MM.1S (cell line): ENCODE results near the gene LPCAT4.
"Not testable (repeated sequence)": the region's sequence is repeated elsewhere in the genome, so short reads cannot be mapped to it uniquely, and the experiment has no call there.

Experiments used
- DNase-seq: peaks from one replicate; pipeline ENCODE4 v3.0.0-alpha.2; 2015
- H2AFZ ChIP-seq: fragments of 300-600 bp; sonication (generic); 2 replicates; pipeline ENCODE4 v1.6.0; 2016; ENCODE audit warnings: antibody characterized with exemption, low read length
- H3F3A ChIP-seq: fragments of 300-600 bp; sonication (generic); 2 replicates; pipeline ENCODE4 v1.6.1; 2016; ENCODE audit warnings: mild to moderate bottlenecking, antibody characterized with exemption, low read length, moderate library complexity, mixed read lengths; ENCODE audit not compliant: insufficient read depth
- H3K27ac ChIP-seq: fragments of 300-600 bp; sonication (generic); 2 replicates; pipeline ENCODE4 v1.5.1; 2016; ENCODE audit warnings: mild to moderate bottlenecking, low read length
- H3K27me3 ChIP-seq: fragments of 300-600 bp; sonication (generic); replicated peaks from 2 replicates; pipeline ENCODE4 v1.6.0; 2016; ENCODE audit warnings: low read length; ENCODE audit not compliant: insufficient read depth
- H3K36me3 ChIP-seq: fragments of 300-600 bp; sonication (generic); replicated peaks from 2 replicates; pipeline ENCODE4 v1.6.1; 2016; ENCODE audit warnings: mild to moderate bottlenecking, low read length, mixed read lengths; ENCODE audit not compliant: insufficient read depth
- H3K4me1 ChIP-seq: fragments of 300-600 bp; sonication (generic); 2 replicates; pipeline ENCODE4 v1.6.1; 2016; ENCODE audit warnings: low read length, mixed read lengths
- H3K4me2 ChIP-seq: fragments of 300-600 bp; sonication (generic); 2 replicates; pipeline ENCODE4 v1.6.0; 2016; ENCODE audit warnings: low read depth, low read length
- H3K4me3 ChIP-seq: fragments of 300-600 bp; sonication (generic); 2 replicates; pipeline ENCODE4 v1.5.1; 2016; ENCODE audit warnings: low read length, mixed read lengths
- H3K79me2 ChIP-seq: fragments of 300-600 bp; sonication (generic); 2 replicates; pipeline ENCODE4 v1.6.1; 2016; ENCODE audit warnings: mixed run types, low read length, mixed read lengths
- H3K9ac ChIP-seq: fragments of 300-600 bp; sonication (generic); 2 replicates; pipeline ENCODE4 v1.6.1; 2016; ENCODE audit warnings: low read length, mixed read lengths
- H3K9me2 ChIP-seq: fragments of 300-600 bp; sonication (generic); replicated peaks from 2 replicates; pipeline ENCODE4 v1.6.1; 2016; ENCODE audit warnings: mild to moderate bottlenecking, low read length, mixed read lengths; ENCODE audit not compliant: insufficient read depth
- H3K9me3 ChIP-seq: fragments of 300-600 bp; sonication (generic); replicated peaks from 2 replicates; pipeline ENCODE4 v1.6.1; 2016; ENCODE audit warnings: mild to moderate bottlenecking, low read length, mixed read lengths; ENCODE audit not compliant: insufficient read depth
- H4K20me1 ChIP-seq: fragments of 300-600 bp; sonication (generic); 2 replicates; pipeline ENCODE4 v1.6.1; 2016; ENCODE audit warnings: mild to moderate bottlenecking, low read length, moderate library complexity, mixed read lengths; ENCODE audit not compliant: insufficient read depth
- CTCF ChIP-seq: fragments of 300-600 bp; sonication (generic); IDR thresholded peaks from 2 replicates; pipeline ENCODE4 v1.5.1; 2016; ENCODE audit warnings: antibody characterized with exemption, low read length, mixed read lengths
- EZH2 ChIP-seq: fragments of 300-600 bp; sonication (generic); optimal IDR thresholded peaks from 2 replicates; pipeline ENCODE3; 2017; ENCODE audit warnings: low read depth, mild to moderate bottlenecking, antibody characterized with exemption, low read length, mixed read lengths
- EZH2phosphoT487 ChIP-seq: fragments of 300-600 bp; sonication (generic); IDR thresholded peaks from 2 replicates; pipeline ENCODE4 v1.6.1; 2018; ENCODE audit warnings: antibody characterized with exemption, low read length

The LPCAT4 gene

GRCh38 chr15:34348735-34349300, 18.2 kb downstream of the LPCAT4 start:
- Histone ChIP-seq H3K9me3 (no peaks in the 10 kb centered on the region), H3K4me2 (no peak overlapping the region), H3K27ac (no peak overlapping the region), H2AFZ (no peak overlapping the region), H3K4me3 (no peak overlapping the region), H3K9ac (no peak overlapping the region), H3K36me3 (no peaks in the 10 kb centered on the region), H3K4me1 (no peaks in the 10 kb centered on the region), H4K20me1 (no peaks in the 10 kb centered on the region), H3F3A (no peaks in the 10 kb centered on the region), H3K27me3 (no peaks in the 10 kb centered on the region), H3K79me2 (no peaks in the 10 kb centered on the region), H3K9me2 (no peaks in the 10 kb centered on the region)
- TF ChIP-seq EZH2phosphoT487 (no peak), CTCF (no peak), EZH2 (no peak)
- no peak for DNase-seq

- Histone ChIP-seq H3K4me1 (no peaks in the 10 kb centered on the region), H3K79me2 (no peaks in the 10 kb centered on the region), H2AFZ (no peak overlapping the region), H3K4me3 (no peak overlapping the region), H3K36me3 (no peaks in the 10 kb centered on the region), H3K9me2 (no peaks in the 10 kb centered on the region), H3K4me2 (no peak overlapping the region), H3K9ac (no peak overlapping the region), H3K27me3 (no peaks in the 10 kb centered on the region), H4K20me1 (no peaks in the 10 kb centered on the region), H3F3A (no peaks in the 10 kb centered on the region), H3K27ac (no peak overlapping the region), H3K9me3 (no peaks in the 10 kb centered on the region)
- no peak for DNase-seq
- TF ChIP-seq EZH2phosphoT487 (no peak), EZH2 (no peak), CTCF (no peak)
These were observed 18.9 kb downstream of the LPCAT4 start for GRCh38 chr15:34347951-34348638.

DNA sequence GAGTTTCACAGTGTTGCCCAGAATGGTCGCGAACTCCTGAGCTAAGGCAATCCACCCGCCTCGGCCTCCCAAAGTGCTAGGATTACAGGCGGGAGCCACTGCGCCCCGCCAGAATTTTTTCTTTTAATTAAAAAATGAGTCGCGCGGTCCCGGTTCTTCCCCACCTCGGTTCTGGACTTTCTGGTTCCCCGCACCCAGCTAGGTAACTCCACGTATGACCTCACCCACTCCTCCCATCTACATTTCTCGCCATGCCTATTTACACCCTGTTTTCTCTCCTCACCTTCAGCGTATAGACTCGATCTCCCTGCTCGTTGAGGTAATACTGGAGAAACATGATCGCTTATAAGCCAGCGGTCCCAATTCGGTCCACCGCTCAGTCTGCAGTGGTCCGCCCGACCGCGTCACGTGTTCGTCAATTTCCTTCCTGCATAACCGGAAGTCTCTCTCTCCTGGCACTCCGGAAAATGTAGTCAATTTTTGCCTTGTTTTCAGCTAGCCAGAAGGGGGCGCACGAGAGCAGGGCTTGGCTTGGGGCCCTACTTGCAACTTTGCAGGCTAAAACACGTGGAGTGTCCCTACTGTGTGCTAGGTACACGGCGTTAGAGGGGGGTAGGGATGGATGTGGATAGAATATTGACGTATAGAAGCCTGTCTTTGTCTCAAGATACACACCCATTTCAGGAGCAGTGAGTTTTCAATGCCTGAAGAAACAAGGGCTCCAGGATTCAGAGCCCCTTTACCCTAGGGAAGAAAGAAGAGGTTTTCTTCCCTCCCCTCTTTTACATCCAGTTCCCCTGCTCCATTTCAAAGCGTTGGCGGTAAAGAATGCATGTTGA, 24.0 kb downstream of the LPCAT4 start, which contains the start of the genes NOP10 and NUTM1:
Gene NOP10, minus strand, starts transcription at position 400 of the 839 bp plus-strand sequence. Its CDS starts 63 bp downstream, at position 337.
Gene NUTM1, plus strand, starts transcription at position 579 of the 839 bp plus-strand sequence. CDS start 382 bp downstream, outside the sequence.
- peak within 1 kb of the TSS; percentile 75; the same call in 1 of the 2 replicates for H3K27ac ChIP-seq
- H3K27me3 ChIP-seq: no peaks in the 10 kb centered on the region
- H3K4me3 ChIP-seq: peak within 1 kb of the TSS; percentile 84
- H3K36me3 ChIP-seq: no peaks in the 10 kb centered on the region; the same call in 1 of the 2 replicates
- DNase-seq: peak; percentile 94
- H3K4me1 ChIP-seq: 0 out of 2 replicates have a peak, but pooled peaks cover 5% of the 10 kb centered on the region
- peaks cover 32% of the 10 kb centered on the region for H3K79me2 ChIP-seq
- peak within 1 kb of the TSS; percentile 53; the same call in 1 of the 2 replicates for H3K4me2 ChIP-seq
- peaks cover 13% of the 10 kb centered on the region for H3F3A ChIP-seq
- H2AFZ ChIP-seq: peak within 1 kb of the TSS; percentile 82
- H3K9ac ChIP-seq: peak within 1 kb of the TSS; percentile 69
- no peaks in the 10 kb centered on the region for H4K20me1 ChIP-seq
- TF ChIP-seq EZH2: no peak
- TF ChIP-seq CTCF: peak; percentile 91
- no peak for TF ChIP-seq EZH2phosphoT487
- H3K9me2 ChIP-seq: no peaks in the 10 kb centered on the region
- no peaks in the 10 kb centered on the region for H3K9me3 ChIP-seq

- H4K20me1 ChIP-seq, H3K36me3 ChIP-seq, H3K27me3 ChIP-seq, H3K4me1 ChIP-seq, DNase-seq, H3K9me3 ChIP-seq, H3K9me2 ChIP-seq: not testable (repeated sequence)
- Histone ChIP-seq H3F3A (peaks cover 18% of the 10 kb centered on the region), H3K79me2 (peaks cover 34% of the 10 kb centered on the region), H2AFZ (peak overlapping the region; percentile 82), H3K4me3 (peak overlapping the region; percentile 84), H3K27ac (peak overlapping the region; percentile 75; the same call in 1 of the 2 replicates), H3K9ac (peak overlapping the region; percentile 69), H3K4me2 (peak overlapping the region; percentile 53; the same call in 1 of the 2 replicates)
These were observed 24.7 kb downstream of the LPCAT4 start for GRCh38 chr15:34342213-34342736.
